Kidney (tissue), 14 donors: ENCODE results near the gene TNPO1. TPM values are rescaled to one million over a fixed set of nuclear protein-coding genes. Genes with fewer than 3 reads are reported as not detected.
"Not testable (repeated sequence)": the region's sequence is repeated elsewhere in the genome, so short reads cannot be mapped to it uniquely, and the experiment has no call there.

ENCODE experiments used
- DNase-seq, 5 donors: peaks; one replicate each; pipeline ENCODE4 v3.0.0-alpha.2; 2013 to 2020
- FAIRE-seq: peaks from 2 replicates; lab custom pipeline; 2012; peaks lifted over from hg19 to GRCh38; lab: Jason Lieb, UNC
- H3K27ac ChIP-seq, 2 donors: one replicate each; pipeline ENCODE4 v1.7.0; 2013; ENCODE audit warnings: low read depth in 2 of 2, low read length in 2 of 2, inconsistent platforms in 1 of 2
- H3K27me3 ChIP-seq: one replicate; pipeline ENCODE4 v1.7.1; 2013; ENCODE audit warnings: low read length, inconsistent platforms; ENCODE audit not compliant: control insufficient read depth, insufficient read depth
- H3K36me3 ChIP-seq, 3 donors: one replicate each; pipeline versions ENCODE4 v1.7.0 to v1.7.1; 2013; ENCODE audit warnings: low read length in 3 of 3, control low read depth in 1 of 3, inconsistent platforms in 1 of 3; ENCODE audit not compliant: insufficient read depth in 3 of 3, control insufficient read depth in 2 of 3
- H3K4me1 ChIP-seq, 3 donors: one replicate each; pipeline versions ENCODE4 v1.7.0 to v1.7.1; 2013; ENCODE audit warnings: low read length in 3 of 3, inconsistent platforms in 1 of 3, low read depth in 1 of 3; ENCODE audit not compliant: control insufficient read depth in 2 of 3, insufficient read depth in 2 of 3
- H3K4me3 ChIP-seq, 3 donors: one replicate each; pipeline versions ENCODE4 v1.7.0 to v1.8.1; 2013; ENCODE audit warnings: low read length in 3 of 3, control low read depth in 1 of 3, inconsistent platforms in 1 of 3
- H3K9ac ChIP-seq, 3 donors: one replicate each; pipeline versions ENCODE4 v1.7.0 to v1.7.1; 2013; ENCODE audit warnings: low read length in 3 of 3, control low read depth in 1 of 3, inconsistent platforms in 1 of 3
- H3K9me3 ChIP-seq, 3 donors: one replicate each; pipeline versions ENCODE4 v1.7.0 to v1.7.1; 2013; ENCODE audit warnings: low read length in 3 of 3, control low read depth in 1 of 3, inconsistent platforms in 1 of 3; ENCODE audit not compliant: control insufficient read depth in 2 of 3, insufficient read depth in 1 of 3
- intact Hi-C: fragments of 100-400 bp; cut with DNase I; formaldehyde crosslinking; loops from one replicate; pipeline ENCODE4 v1.11.1; 2022
- polyA plus RNA-seq: library from polyadenylated mRNA; stranded (reverse); fragments of 350-450 nt; fragmentation: Illumina TruSeq; extraction: RNeasy Lipid Tissue Mini Kit (QIAGEN cat#74804); gene quantifications from one replicate; pipeline ENCODE4 v1.2.3, GENCODE V29; 2014; ENCODE audit warnings: low read depth, low replicate concordance; ENCODE audit not compliant: insufficient read depth
- total RNA-seq: library from RNA; stranded (reverse); fragmentation: NEBNext Ultra II Directional; extraction: Animal tissue kit (Norgen Biotek cat#: 25700); gene quantifications from one replicate; pipeline ENCODE4 v1.2.1, GENCODE V29; 2021
- TF ChIP-seq, protein P1 (sequence below): IDR thresholded peaks from 3 replicates; pipeline ENCODE4 v1.5.1; 2012; ENCODE audit warnings: mild to moderate bottlenecking, moderate library complexity, borderline replicate concordance; ENCODE audit not compliant: insufficient read depth; ENCODE audit errors: extremely low read depth
- donor health status: control.
- donor health status: control.
- donor health status: control.
- donor health status: control.
- donor health status: control.
- donor health status: DM: yes; HTN: yes; CAD: no.
- donor health status: Normal renal cell carcinoma (clear cell type).

TNPO1 gene
- total and polyA plus RNA-seq, 2 donors from 2014 or later = 15.6 to 86.6 TPM

DNA sequence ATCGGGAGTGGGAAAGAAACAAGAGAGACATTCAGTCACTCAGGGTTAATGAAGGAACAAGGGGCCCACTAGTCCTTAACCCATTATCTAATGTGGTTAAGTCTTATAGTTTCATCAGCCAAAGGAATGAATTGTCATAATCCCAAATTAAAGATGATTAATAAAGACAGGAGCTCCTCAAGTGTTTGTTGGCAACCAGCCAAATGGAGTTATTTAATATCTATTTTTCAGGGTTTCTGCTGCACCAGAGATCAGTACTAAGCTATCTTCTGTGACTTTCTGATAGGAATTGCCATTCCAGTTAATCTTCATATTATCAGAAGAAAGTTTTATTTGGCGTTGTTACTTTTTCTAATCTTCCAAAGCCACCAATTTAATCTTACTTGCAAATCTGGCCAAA is 105.4 kb downstream of the TNPO1 start:
- H3K4me3 ChIP-seq = no peak overlapping the region
- TF ChIP-seq, protein P1, sequence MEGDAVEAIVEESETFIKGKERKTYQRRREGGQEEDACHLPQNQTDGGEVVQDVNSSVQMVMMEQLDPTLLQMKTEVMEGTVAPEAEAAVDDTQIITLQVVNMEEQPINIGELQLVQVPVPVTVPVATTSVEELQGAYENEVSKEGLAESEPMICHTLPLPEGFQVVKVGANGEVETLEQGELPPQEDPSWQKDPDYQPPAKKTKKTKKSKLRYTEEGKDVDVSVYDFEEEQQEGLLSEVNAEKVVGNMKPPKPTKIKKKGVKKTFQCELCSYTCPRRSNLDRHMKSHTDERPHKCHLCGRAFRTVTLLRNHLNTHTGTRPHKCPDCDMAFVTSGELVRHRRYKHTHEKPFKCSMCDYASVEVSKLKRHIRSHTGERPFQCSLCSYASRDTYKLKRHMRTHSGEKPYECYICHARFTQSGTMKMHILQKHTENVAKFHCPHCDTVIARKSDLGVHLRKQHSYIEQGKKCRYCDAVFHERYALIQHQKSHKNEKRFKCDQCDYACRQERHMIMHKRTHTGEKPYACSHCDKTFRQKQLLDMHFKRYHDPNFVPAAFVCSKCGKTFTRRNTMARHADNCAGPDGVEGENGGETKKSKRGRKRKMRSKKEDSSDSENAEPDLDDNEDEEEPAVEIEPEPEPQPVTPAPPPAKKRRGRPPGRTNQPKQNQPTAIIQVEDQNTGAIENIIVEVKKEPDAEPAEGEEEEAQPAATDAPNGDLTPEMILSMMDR = no peak
- no peak for FAIRE-seq
- H3K9ac ChIP-seq = no peak overlapping the region
- no peak for DNase-seq
- no peaks in the 10 kb centered on the region for H3K36me3 ChIP-seq
- no peaks in the 10 kb centered on the region for H3K9me3 ChIP-seq
- no peak overlapping the region for H3K27ac ChIP-seq
- intact Hi-C loops = no loop called here
- no peaks in the 10 kb centered on the region for H3K4me1 ChIP-seq
- H3K27me3 ChIP-seq = no peaks in the 10 kb centered on the region

DNA sequence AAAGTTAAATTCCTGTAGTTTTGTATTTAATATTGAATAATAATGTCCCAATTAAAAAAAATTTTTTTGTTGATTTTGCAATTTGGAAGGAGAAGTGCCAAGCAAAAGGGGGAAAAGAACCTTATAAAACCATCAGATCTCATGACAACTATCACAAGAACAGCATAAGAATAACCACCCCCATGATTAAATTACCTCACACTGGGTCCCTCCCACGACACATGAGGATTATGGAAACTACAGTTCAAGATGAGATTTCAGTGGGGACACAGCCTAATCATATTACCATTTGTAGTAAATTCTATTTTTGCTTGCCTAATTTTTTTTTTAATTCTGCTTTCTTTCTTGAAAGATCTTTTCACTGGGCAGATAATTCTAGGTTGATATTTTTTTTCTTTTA is 106.0 kb downstream of the TNPO1 start:
- FAIRE-seq (no peak), DNase-seq (no peak)
- no peak overlapping the region for H3K27ac ChIP-seq
- no peak overlapping the region for H3K4me3 ChIP-seq
- no peaks in the 10 kb centered on the region for H3K27me3 ChIP-seq
- intact Hi-C loops = no loop called here
- no peak overlapping the region for H3K9ac ChIP-seq
- H3K9me3 ChIP-seq = no peaks in the 10 kb centered on the region
- H3K4me1 ChIP-seq = no peaks in the 10 kb centered on the region
- TF ChIP-seq, protein P1 = no peak
- no peaks in the 10 kb centered on the region for H3K36me3 ChIP-seq

DNA sequence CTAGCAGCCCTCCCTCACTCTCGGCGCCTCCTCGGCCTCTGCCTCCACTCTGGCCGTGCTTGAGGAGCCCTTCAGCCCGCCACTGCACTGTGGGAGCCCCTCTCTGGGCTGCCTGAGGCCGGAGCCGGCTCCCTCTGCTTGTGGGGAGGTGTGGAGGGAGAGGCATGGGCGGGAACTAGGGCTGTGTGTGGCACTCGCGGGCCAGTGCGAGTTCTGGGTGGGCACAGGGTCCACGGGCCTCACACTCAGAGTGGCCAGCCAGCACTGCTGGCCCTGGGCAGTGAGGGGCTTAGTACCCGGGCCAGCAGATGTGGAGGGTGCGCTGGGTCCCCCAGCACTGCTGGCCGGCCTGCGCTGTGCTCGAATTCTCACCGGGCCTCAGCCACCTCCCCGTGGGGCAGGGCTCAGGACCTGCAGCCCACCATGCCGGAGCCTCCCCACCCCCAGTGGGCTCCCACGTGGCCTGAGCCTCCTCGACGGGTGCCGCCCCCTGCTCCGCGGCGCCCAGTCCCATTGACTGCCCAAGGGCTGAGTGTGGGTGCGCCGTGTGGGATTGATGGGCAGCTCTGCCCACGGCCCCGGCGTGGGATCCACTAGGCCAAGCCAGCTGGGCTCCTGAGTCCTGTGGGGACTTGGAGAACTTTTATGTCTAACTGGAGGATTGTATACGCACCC is 109.0 kb downstream of the TNPO1 start:
- no peak for DNase-seq
- intact Hi-C loops = no loop called here
- Histone ChIP-seq H3K9ac (no peak overlapping the region), H3K36me3 (no peaks in the 10 kb centered on the region), H3K27me3 (no peaks in the 10 kb centered on the region), H3K4me1 (no peaks in the 10 kb centered on the region), H3K9me3 (no peaks in the 10 kb centered on the region), H3K4me3 (no peak overlapping the region), H3K27ac (no peak overlapping the region)
- no peak for FAIRE-seq
- TF ChIP-seq, protein P1 = no peak

DNA sequence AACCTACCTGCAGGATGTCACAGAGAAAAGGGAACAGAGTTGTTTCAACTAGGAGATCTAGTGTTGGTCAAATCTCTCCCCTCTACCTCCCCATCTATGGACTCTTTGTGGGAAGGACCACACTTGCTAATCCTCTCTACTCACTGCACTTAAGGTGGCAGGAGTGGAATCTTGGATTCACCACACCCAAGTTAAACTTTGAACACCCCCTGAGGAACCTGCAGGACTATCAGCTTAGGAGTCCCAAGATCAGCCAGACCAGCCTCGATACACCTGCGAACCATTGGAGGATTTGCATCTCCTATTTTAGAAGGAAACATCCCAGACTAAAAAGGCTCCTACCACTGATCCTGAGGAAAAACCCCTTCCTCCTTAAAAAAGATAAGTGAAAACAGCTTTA is 116.2 kb downstream of the TNPO1 start:
- FAIRE-seq, intact Hi-C loops, H3K36me3 ChIP-seq, H3K4me1 ChIP-seq, H3K27ac ChIP-seq, H3K4me3 ChIP-seq, DNase-seq, H3K9me3 ChIP-seq, H3K9ac ChIP-seq, H3K27me3 ChIP-seq: not testable (repeated sequence)

DNA sequence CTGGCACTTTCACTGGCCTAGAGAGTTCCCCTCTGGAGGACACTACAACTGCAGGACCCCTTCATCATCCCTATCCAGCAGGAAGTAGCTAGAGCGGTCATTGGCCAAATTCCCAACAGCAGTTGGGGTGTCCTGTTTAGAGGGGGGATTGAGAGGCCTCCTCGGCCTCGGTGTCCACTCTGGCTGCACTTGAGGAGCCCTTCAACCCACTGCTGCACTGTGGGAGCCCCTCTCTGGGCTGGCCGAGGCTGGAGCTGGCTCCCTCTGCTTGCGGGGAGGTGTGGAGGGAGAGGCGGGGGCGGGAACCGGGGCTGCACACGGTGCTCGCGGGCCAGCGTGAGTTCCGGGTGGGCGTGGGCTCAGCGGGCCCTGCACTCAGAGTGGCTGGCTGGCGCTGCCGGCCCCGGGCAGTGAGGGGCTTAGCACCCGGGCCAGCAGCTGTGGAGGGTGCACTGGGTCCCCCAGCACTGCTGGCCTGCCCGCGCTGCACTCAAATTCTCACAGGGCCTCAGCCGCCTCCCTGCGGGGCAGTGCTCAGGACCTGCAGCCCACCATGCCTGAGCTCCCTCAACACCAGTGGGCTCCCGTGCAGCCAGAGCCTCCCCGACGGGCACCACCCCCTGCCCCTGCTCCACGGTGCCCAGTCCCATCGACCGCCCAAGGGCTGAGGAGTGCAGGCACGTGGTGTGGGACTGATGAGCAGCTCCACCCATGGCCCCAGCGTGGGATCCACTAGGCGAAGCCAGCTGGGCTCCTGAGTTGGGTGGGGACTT is 118.7 kb downstream of the TNPO1 start:
- H3K4me3 ChIP-seq, H3K9me3 ChIP-seq, H3K27me3 ChIP-seq, FAIRE-seq, H3K36me3 ChIP-seq, DNase-seq, intact Hi-C loops, H3K27ac ChIP-seq, H3K9ac ChIP-seq: not testable (repeated sequence)
- peaks cover 0 to 11% (median 5%) of the 10 kb centered on the region in 3 donors for H3K4me1 ChIP-seq
